Upper lobe of left lung (tissue), 4 donors: ENCODE measurements around the gene PLXNA2.

ENCODE experiments used
- CTCF ChIP-seq, 6 experiments: fragments of 450-650 bp in 4 of 6; fragments of 200-600 bp in 2 of 6; sonication (generic) in 2 of 6; IDR thresholded peaks; one replicate each; pipeline ENCODE4 v1.5.1; 2016 to 2019; ENCODE audit warnings: antibody characterized with exemption in 6 of 6
- POLR2A ChIP-seq, 4 donors: fragments of 450-650 bp; IDR thresholded peaks; one replicate each; pipeline ENCODE4 v1.5.1; 2016 to 2017; ENCODE audit warnings: antibody characterized with exemption in 4 of 4, mild to moderate bottlenecking in 2 of 4

- TF ChIP-seq POLR2A (IDR thresholded peaks at IDR 0.05) (no peak), CTCF (IDR thresholded peaks at IDR 0.05) (no peak)
Measured at GRCh38 chr1:208273386-208274017, 29.3 kb upstream of the PLXNA2 start.
